K562 (cell line): ENCODE measurements around the gene CEP290. TPM values are rescaled to one million over a fixed set of nuclear protein-coding genes. Genes with fewer than 3 reads are reported as not detected.

Source experiments
- ATAC-seq: fragments of 200-7000 bp; cut with Tn5 transposase; 3 replicates; pipeline ENCODE4 v1.9.1; 2020; ENCODE audit warnings: moderate library complexity
- BruUV-seq: library from RNA; stranded (reverse); fragments of 400-500 nt; replicated peaks from 2 replicates; lab custom pipeline; 2021; lab: Mats Ljungman, UMichigan
- CTCF ChIA-PET: fragments of 300-600 bp; formaldehyde crosslinking; extraction: SDS; loops from one replicate; lab custom pipeline; 2021; ENCODE audit warnings: low intra/inter-chr PET ratio; lab: Yijun Ruan, JAX
- POLR2A ChIA-PET: fragments of 300-600, 350-650 bp; sonication (Branson Sonifier 250); formaldehyde crosslinking; extraction: SDS; loops from one replicate; lab custom pipeline; 2021; ENCODE audit warnings: antibody characterized with exemption, inconsistent platforms; lab: Yijun Ruan, JAX
- DNase-seq, 4 experiments: peaks; one replicate each; pipeline versions ENCODE4 v3.0.0 to v3.0.0-alpha.2; 2011 to 2018; ENCODE audit warnings: low spot score in 3 of 4, mixed read lengths in 3 of 4; ENCODE audit errors: extremely low read depth in 1 of 4
- FAIRE-seq: peaks from 2 replicates; lab custom pipeline; 2011; peaks lifted over from hg19 to GRCh38; lab: Jason Lieb, UNC
- H2AFZ ChIP-seq: 2 replicates; pipeline ENCODE4 v1.6.0; 2011; ENCODE audit warnings: low read depth, low read length, control low read depth, inconsistent platforms
- H3K27ac ChIP-seq: fragments of 200-600 bp; 3 replicates; pipeline ENCODE4 v1.8.0; 2011; ENCODE audit warnings: low read depth, mild to moderate bottlenecking, control low read depth, inconsistent platforms, low read length, moderate library complexity, mixed read lengths; ENCODE audit errors: extremely low read depth
- H3K27me3 ChIP-seq, 2 experiments: fragments of 300-600 bp in 1 of 2; 2 replicates in 1 of 2; 3 replicates in 1 of 2; pipeline versions ENCODE4 v1.6.0 to v1.8.0; 2011; ENCODE audit warnings: inconsistent platforms in 2 of 2, low read length in 2 of 2, mild to moderate bottlenecking in 1 of 2, mixed read lengths in 1 of 2, moderate library complexity in 1 of 2; ENCODE audit not compliant: control insufficient read depth in 2 of 2, insufficient read depth in 2 of 2
- H3K36me3 ChIP-seq: fragments of 300-600 bp; 3 replicates; pipeline ENCODE4 v1.8.0; 2011; ENCODE audit warnings: mild to moderate bottlenecking, low read length, inconsistent platforms; ENCODE audit not compliant: control insufficient read depth, insufficient read depth
- H3K4me1 ChIP-seq, 2 experiments: fragments of 200-600 bp in 1 of 2; replicated peaks in 1 of 2; 2 replicates in 1 of 2; 3 replicates in 1 of 2; pipeline versions ENCODE4 v1.5.1 to v1.8.0; 2011; ENCODE audit warnings: inconsistent platforms in 2 of 2, low read length in 2 of 2, mild to moderate bottlenecking in 1 of 2, mixed read lengths in 1 of 2, moderate library complexity in 1 of 2; ENCODE audit not compliant: control insufficient read depth in 2 of 2, insufficient read depth in 2 of 2
- H3K4me2 ChIP-seq: 2 replicates; pipeline ENCODE4 v1.6.1; 2011; ENCODE audit warnings: low read length, control low read depth, inconsistent platforms, mixed read lengths; ENCODE audit not compliant: insufficient read depth
- H3K4me3 ChIP-seq: fragments of 200-600 bp; sonication (generic), shearing (Covaris generic); 2 replicates; pipeline ENCODE4 v1.5.1; 2016; ENCODE audit warnings: control low read depth, inconsistent platforms
- H3K79me2 ChIP-seq: fragments of 200-600 bp; 3 replicates; pipeline ENCODE4 v1.8.0; 2011; ENCODE audit warnings: low read length, inconsistent platforms; ENCODE audit not compliant: control insufficient read depth, insufficient read depth
- H3K9ac ChIP-seq, 2 experiments: 2 replicates each; pipeline versions ENCODE4 v1.6.0 to v1.6.1; 2011; ENCODE audit warnings: low read depth in 2 of 2, low read length in 2 of 2, control low read depth in 1 of 2, inconsistent platforms in 1 of 2, mild to moderate bottlenecking in 1 of 2, mixed read lengths in 1 of 2; ENCODE audit not compliant: insufficient read depth in 1 of 2
- H3K9me1 ChIP-seq: one replicate; pipeline ENCODE4 v1.6.0; 2011; ENCODE audit warnings: inconsistent platforms, mild to moderate bottlenecking, low read length, moderate library complexity; ENCODE audit not compliant: control insufficient read depth, insufficient read depth
- H3K9me3 ChIP-seq: replicated peaks from 2 replicates; pipeline ENCODE4 v1.5.1; 2011; ENCODE audit warnings: low read depth, low read length, inconsistent platforms; ENCODE audit not compliant: control insufficient read depth, insufficient read depth
- H4K20me1 ChIP-seq: replicated peaks from 2 replicates; pipeline ENCODE4 v1.6.1; 2011; ENCODE audit warnings: low read length, inconsistent platforms, mixed read lengths; ENCODE audit not compliant: control insufficient read depth, insufficient read depth
- C11orf30 ChIP-seq: fragments of 450-650 bp; IDR thresholded peaks from 2 replicates; pipeline ENCODE4 v1.6.1; 2016; ENCODE audit warnings: low read depth, mild to moderate bottlenecking
- FOXK1 ChIP-seq: sonication (generic); formaldehyde crosslinking; IDR thresholded peaks from 2 replicates; pipeline ENCODE4 v1.8.0; 2022; ENCODE audit warnings: missing genetic modification reagents, mild to moderate bottlenecking, borderline replicate concordance
- FOXK2 ChIP-seq, 2 experiments: fragments of 450-650 bp; IDR thresholded peaks in 1 of 2; conservative IDR thresholded peaks in 1 of 2; 2 replicates each; pipeline ENCODE4 v1.6.1; 2016; ENCODE audit warnings: low read depth in 2 of 2, mild to moderate bottlenecking in 1 of 2
- FUS ChIP-seq: fragments of 200-400 bp; formaldehyde crosslinking; optimal IDR thresholded peaks from 2 replicates; pipeline ENCODE3; 2017; ENCODE audit warnings: low read depth, low read length
- HCFC1 ChIP-seq: IDR thresholded peaks from 2 replicates; pipeline ENCODE4 v1.6.1; 2012; ENCODE audit warnings: low read depth, low read length, improper control_type of control experiment
- HLTF ChIP-seq: fragments of 450-650 bp; IDR thresholded peaks from 2 replicates; pipeline ENCODE4 v1.6.1; 2016
- KHSRP ChIP-seq: fragments of 450-650 bp; IDR thresholded peaks from 2 replicates; pipeline ENCODE4 v1.6.1; 2017
- MAFF ChIP-seq: IDR thresholded peaks from 2 replicates; pipeline ENCODE4 v1.6.1; 2012; ENCODE audit warnings: low read length, improper control_type of control experiment
- MAFG ChIP-seq: fragments of 450-650 bp; conservative IDR thresholded peaks from 2 replicates; pipeline ENCODE4 v1.6.1; 2016; ENCODE audit warnings: missing genetic modification characterization, missing compliant biosample characterization
- MAFK ChIP-seq: IDR thresholded peaks from 2 replicates; pipeline ENCODE4 v1.6.1; 2011; ENCODE audit warnings: low read length, improper control_type of control experiment
- NUFIP1 ChIP-seq: fragments of 450-650 bp; IDR thresholded peaks from 2 replicates; pipeline ENCODE4 v1.6.1; 2018; ENCODE audit not compliant: partially characterized antibody
- POLR2AphosphoS5 ChIP-seq: IDR thresholded peaks from 2 replicates; pipeline ENCODE4 v1.6.1; 2011; ENCODE audit warnings: mild to moderate bottlenecking, low read depth, low read length, moderate library complexity; ENCODE audit not compliant: control insufficient read depth, insufficient read depth
- PRMT5 ChIP-seq: sonication (generic); formaldehyde crosslinking; IDR thresholded peaks from 2 replicates; pipeline ENCODE4 v1.5.0; 2020; ENCODE audit warnings: missing genetic modification reagents
- SAFB ChIP-seq: fragments of 200-400 bp; formaldehyde crosslinking; IDR thresholded peaks from 2 replicates; pipeline ENCODE4 v1.6.1; 2017; ENCODE audit warnings: low read depth, low read length, borderline replicate concordance
- ZKSCAN8 ChIP-seq: fragments of 200-800 bp; sonication (Bioruptor generic); IDR thresholded peaks from 2 replicates; pipeline ENCODE4 v1.6.1; 2016; ENCODE audit warnings: missing genetic modification characterization, missing compliant biosample characterization
- ZNF232 ChIP-seq: sonication (generic); formaldehyde crosslinking; IDR thresholded peaks from 2 replicates; pipeline ENCODE4 v1.8.0; 2022; ENCODE audit warnings: mild to moderate bottlenecking, missing genetic modification reagents
- ZNF316 ChIP-seq: fragments of 450-650 bp; IDR thresholded peaks from 2 replicates; pipeline ENCODE4 v1.6.1; 2016
- ZNF75A ChIP-seq: fragments of 450-650 bp; formaldehyde crosslinking; IDR thresholded peaks from 2 replicates; pipeline ENCODE4 v1.4.0; 2020; ENCODE audit warnings: mild to moderate bottlenecking
- in situ Hi-C: fragments of 300-500 bp; cut with MboI; formaldehyde crosslinking; loops from 4 replicates; pipeline ENCODE4 v1.15.0; 2018; ENCODE audit warnings: inconsistent platforms, mixed read lengths
- intact Hi-C: fragments of 100-400 bp; cut with micrococcal nuclease; formaldehyde crosslinking; loops from 2 replicates; pipeline ENCODE4 v1.14.2; 2022
- polyA plus RNA-seq, 8 experiments: library from polyadenylated mRNA; depleted of rRNA in 4 of 8; stranded (reverse) in 5 of 8; unstranded in 3 of 8; fragments of >200 nt; fragmentation: Nextera tagmentation in 2 of 8; fragmentation: Illumina TruSeq in 1 of 8; extraction: Ambion mirVana in 2 of 8; extraction: Trizol in 1 of 8; gene quantifications; 2 replicates each; pipeline versions ENCODE4 v1.2.1 to v1.2.3, GENCODE V29; 2011 to 2014; ENCODE audit warnings: inconsistent platforms in 1 of 8, missing spikeins in 1 of 8
- total RNA-seq, 7 experiments: library from RNA; depleted of rRNA in 6 of 7; stranded (reverse); fragments of >200 nt in 6 of 7; fragmentation: Illumina TruSeq in 2 of 7; extraction: Trizol in 2 of 7; gene quantifications; 2 replicates each; pipeline versions ENCODE4 v1.2.1 to v1.2.3, GENCODE V29; 2011 to 2021; ENCODE audit warnings: low replicate concordance in 1 of 7
- TF ChIP-seq, protein P1 (sequence below): sonication (generic); formaldehyde crosslinking; IDR thresholded peaks from 2 replicates; pipeline ENCODE4 v1.8.1; 2023; ENCODE audit warnings: mild to moderate bottlenecking, missing genetic modification reagents
- TF ChIP-seq, protein P2 (sequence below): fragments of 200-400 bp; formaldehyde crosslinking; IDR thresholded peaks from 2 replicates; pipeline ENCODE4 v1.6.1; 2017; ENCODE audit warnings: mild to moderate bottlenecking, low read depth, low read length, moderate library complexity

CEP290 gene
- total and polyA plus RNA-seq, 9 of the 15 experiments (the other 6 are each of a cell fraction or from before 2014, with no cell fraction given) = 7.2 to 19.4 (median 18.1) TPM

DNA sequence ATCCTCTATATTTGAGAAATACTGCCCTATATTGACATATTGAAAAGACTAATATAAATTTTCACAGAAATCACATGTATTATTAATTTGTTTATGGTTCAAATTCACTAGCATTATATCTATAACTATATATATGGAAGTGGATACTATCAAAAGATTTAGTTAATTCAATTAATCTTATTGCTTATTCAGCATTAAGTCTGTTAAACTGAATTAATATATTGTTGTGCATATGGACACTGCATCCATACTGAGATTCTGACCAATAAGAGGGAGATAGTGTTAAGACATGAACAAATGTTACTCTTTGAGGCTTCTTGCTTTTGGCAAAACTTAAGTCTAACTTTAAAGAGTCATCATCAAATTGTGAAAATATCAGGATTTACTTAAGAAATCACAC lies 60.6 kb downstream of the CEP290 start:
- Histone ChIP-seq H3K4me3 (no peak overlapping the region), H3K4me2 (no peak overlapping the region), H3K9ac (no peak overlapping the region), H3K9me1 (no peaks in the 10 kb centered on the region), H3K36me3 (peaks cover 68% of the 10 kb centered on the region; the same call in 2 of the 3 replicates), H4K20me1 (no peaks in the 10 kb centered on the region), H2AFZ (no peak overlapping the region), H3K27ac (no peak overlapping the region), H3K4me1 (no peaks in the 10 kb centered on the region), H3K79me2 (no peaks in the 10 kb centered on the region), H3K9me3 (no peaks in the 10 kb centered on the region), H3K27me3 (no peaks in the 10 kb centered on the region)
- intact Hi-C loops (no loop called here), in situ Hi-C loops (no loop called here)
- no peak for ATAC-seq
- DNase-seq = no peak
- no peak for FAIRE-seq
- ChIA-PET CTCF (no interaction called here), POLR2A (no interaction called here)
- BruUV-seq = no TSS peak
- TF ChIP-seq, protein P1, sequence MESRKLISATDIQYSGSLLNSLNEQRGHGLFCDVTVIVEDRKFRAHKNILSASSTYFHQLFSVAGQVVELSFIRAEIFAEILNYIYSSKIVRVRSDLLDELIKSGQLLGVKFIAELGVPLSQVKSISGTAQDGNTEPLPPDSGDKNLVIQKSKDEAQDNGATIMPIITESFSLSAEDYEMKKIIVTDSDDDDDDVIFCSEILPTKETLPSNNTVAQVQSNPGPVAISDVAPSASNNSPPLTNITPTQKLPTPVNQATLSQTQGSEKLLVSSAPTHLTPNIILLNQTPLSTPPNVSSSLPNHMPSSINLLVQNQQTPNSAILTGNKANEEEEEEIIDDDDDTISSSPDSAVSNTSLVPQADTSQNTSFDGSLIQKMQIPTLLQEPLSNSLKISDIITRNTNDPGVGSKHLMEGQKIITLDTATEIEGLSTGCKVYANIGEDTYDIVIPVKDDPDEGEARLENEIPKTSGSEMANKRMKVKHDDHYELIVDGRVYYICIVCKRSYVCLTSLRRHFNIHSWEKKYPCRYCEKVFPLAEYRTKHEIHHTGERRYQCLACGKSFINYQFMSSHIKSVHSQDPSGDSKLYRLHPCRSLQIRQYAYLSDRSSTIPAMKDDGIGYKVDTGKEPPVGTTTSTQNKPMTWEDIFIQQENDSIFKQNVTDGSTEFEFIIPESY (CRISPR knock-in tag) = no peak
- TF ChIP-seq NUFIP1 (no peak), PRMT5 (CRISPR knock-in tag) (no peak), ZNF232 (CRISPR knock-in tag) (no peak), HCFC1 (no peak), FOXK2 (conservative IDR thresholded peaks at IDR 0.05 in 1 of 2, IDR thresholded peaks at IDR 0.05 in 1 of 2; ENCODE audit: low read depth in 2 of 2) (no peak), MAFG (tag) (peak; percentile 46), POLR2AphosphoS5 (no peak), KHSRP (no peak), C11orf30 (peak; percentile 66; the same call in 1 of the 2 replicates), FOXK1 (CRISPR knock-in tag) (no peak), MAFF (peak; percentile 53; the same call in 1 of the 2 replicates), FUS (no peak), MAFK (peak; percentile 51; the same call in 1 of the 2 replicates), ZKSCAN8 (CRISPR knock-in tag) (no peak), ZNF316 (peak; percentile 83), ZNF75A (CRISPR knock-in tag) (no peak), HLTF (no peak), SAFB (no peak)
- TF ChIP-seq, protein P2, sequence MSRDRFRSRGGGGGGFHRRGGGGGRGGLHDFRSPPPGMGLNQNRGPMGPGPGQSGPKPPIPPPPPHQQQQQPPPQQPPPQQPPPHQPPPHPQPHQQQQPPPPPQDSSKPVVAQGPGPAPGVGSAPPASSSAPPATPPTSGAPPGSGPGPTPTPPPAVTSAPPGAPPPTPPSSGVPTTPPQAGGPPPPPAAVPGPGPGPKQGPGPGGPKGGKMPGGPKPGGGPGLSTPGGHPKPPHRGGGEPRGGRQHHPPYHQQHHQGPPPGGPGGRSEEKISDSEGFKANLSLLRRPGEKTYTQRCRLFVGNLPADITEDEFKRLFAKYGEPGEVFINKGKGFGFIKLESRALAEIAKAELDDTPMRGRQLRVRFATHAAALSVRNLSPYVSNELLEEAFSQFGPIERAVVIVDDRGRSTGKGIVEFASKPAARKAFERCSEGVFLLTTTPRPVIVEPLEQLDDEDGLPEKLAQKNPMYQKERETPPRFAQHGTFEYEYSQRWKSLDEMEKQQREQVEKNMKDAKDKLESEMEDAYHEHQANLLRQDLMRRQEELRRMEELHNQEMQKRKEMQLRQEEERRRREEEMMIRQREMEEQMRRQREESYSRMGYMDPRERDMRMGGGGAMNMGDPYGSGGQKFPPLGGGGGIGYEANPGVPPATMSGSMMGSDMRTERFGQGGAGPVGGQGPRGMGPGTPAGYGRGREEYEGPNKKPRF = no peak
